ENCODE data around the gene NEDD4L.

Gene NEDD4L

DNA sequence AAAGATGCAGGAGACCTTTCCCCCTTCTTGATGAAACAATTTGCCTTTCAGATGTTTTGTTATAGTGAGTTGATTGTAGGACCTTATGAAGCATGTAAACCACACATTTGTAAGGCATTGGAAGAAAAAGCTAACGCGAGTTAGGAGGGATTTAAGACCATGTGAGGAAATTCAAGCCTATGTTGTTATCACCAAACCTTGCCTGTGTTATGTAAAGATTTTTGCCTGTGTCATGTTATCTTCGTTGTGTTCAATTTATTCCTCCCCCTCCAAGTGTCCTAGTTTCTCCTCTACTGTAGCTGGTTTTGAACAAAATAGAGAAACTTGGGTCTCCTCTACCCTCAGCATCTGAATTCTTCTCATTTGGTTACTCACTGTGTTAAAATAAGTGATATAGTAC lies 173.0 kb downstream of the NEDD4L start:
- FAIRE-seq, result no peak

DNA sequence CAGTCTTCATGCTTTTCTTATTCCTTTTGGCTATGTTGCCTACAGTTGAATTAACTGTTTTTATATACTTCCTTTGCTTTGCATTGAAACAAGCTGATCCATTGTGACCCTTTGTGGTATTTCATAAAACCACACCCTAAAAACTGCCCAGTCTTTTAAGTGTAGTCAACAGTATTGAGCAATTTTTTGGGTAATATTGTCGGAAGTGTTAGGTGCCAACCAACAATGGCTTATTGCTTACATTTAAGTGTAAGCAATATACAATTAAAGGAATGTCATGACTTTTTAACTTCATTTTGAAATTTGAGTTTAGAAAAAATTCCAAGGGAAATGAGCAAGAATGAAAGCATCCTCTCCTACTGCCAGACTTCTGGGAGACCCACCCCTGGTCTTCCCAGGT lies 174.1 kb downstream of the NEDD4L start:
- FAIRE-seq, result no peak

DNA sequence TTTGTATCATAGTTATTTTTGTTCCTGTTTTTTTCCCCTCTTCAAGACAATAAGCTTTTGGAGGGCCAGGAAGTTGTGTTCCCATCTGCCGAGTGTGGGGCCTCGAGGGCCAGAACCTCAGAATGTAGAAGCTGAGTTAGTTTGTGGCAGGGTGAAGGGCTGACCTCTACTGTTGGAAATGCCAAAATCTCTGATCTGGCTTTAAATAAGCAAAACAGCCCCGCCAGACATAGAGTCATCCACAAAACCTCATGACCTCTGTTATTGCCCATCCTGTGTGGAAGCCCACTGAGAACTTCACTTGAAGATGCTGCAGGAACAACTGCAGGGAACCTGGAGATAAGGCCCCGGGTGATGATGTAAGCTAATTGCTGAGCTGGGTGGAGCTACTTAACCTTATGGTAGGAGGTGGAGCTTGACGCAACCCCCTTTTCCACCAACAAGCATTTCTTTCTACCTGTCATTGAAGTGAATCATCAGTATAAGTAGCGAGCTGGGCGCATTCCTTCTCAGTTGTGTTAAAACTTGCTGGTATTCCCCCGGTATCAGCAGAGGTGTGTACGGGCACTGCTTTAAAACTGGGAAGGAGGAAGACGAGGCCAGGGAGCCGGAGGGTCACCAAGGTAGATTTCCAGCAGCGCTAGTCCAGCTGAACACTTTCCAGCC lies 177.2 kb downstream of the NEDD4L start:
- no peak for FAIRE-seq

DNA sequence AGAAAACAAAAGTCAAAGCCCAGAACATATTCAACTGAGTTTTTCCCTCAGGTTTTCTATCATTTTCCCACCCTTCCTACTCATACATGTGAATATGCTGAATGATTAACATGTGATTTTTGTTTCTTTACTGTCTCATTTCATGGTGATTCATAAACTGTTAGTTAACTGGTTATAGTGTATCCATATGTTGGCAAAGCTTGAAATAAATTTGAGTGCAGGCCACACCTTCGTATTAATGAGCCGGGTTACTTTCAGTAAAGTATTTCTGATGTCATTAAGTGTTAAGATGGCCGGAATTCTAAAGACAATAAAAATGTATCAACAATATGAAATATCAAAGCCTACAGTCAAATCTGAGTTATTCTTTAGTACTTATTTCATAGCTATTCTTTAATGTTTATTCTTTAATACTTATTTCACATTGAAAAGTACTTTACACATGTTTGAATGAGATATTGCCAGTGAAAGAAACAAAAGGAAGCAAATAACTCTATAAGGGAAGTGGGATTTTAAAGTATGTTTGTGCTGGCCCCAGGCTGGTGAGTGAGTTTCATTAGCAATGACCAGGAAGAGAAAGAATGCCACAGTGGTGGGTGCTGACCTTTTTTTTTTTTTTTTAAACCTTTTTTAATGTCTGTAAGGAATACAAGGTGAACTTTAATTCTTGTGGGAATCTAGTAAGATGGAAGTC lies 178.6 kb downstream of the NEDD4L start:
- no peak for FAIRE-seq

DNA sequence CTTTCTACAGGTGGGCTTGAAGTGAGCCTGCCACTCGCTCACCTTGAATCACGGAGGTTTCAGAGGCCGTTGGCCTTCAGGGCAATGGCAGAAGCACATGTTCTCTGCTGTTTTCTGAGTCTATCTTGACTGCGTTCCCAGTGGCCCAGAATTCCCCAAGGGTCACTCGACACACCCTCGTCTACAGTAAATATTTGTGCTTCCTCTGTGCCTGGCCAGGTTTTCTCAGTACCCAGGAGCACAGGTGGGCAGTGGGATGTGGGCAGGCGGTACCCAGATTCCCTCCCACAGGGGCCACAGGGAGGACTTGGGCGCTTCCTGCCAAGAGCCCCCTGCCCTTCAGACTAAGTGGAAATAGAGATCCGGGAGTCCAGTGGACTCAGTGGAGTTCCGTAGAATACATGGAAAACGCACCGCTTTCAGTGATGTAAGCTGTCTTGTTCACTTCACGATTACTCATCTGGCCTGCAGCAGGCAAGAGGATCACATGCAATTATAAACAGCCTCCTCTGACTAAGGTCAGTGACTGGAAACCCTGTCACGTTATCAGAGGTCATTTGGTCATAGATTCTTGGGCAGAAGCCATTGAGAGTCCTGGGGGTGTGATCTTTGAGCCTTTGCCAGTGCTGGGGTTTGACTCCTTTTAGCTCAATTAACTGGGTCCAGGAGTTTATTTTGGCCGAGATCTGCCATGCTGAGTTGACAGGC lies 179.8 kb downstream of the NEDD4L start:
- FAIRE-seq, result no peak

DNA sequence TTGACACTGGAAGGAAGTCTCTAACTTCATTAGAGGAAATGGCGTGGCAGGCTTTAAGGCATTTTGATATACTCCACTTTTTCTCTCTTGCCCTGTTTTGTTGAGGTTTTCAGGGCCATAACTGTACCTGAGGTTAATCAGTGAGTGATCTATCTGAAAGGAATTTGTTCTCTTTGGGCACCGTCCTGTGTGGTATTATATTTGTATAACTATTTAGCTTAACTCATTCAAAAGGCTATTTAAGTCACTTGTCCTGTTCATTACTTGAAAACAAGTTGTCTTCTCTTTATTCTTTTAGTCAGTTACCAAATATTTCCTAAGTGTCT lies 180.4 kb downstream of the NEDD4L start:
- no peak for FAIRE-seq

DNA sequence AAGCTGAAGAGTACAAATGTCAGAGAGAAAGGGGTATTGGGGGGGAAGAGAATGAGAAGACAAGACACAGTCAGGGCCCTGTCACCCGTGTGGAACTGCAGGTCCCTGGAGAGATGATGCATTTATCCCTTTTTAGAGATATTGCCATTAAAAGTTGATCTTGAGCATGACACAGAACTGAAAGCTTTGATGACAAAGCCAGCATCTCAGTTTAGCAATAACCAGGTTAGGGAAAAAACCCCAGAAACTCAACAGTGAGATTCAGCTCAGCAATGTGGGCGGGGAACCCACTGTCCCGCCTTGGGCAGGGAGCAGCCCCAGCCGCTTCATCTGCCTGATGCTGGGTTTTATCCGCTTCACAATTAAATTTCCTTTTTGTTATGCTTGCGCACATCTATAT lies 181.1 kb downstream of the NEDD4L start:
- FAIRE-seq, result no peak

DNA sequence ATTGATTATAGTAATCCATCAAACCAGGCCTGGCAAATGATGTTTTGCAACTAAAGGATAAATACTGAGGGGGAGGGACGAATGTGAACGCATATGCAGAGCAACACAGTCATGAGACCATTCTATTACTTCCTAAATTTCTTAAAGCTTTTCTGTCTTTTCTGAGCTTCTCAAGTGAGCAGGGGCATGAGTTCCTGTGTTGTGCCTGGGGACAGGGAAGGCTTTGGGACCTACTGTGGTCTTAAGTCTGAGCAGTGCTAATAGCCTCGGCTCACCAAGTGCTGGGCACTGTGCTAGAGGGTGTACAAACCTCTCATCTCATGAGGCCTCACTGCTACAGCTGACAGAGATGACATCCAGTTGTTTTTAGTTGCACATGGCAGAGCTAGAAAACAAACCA lies 182.4 kb downstream of the NEDD4L start:
- FAIRE-seq, result no peak

DNA sequence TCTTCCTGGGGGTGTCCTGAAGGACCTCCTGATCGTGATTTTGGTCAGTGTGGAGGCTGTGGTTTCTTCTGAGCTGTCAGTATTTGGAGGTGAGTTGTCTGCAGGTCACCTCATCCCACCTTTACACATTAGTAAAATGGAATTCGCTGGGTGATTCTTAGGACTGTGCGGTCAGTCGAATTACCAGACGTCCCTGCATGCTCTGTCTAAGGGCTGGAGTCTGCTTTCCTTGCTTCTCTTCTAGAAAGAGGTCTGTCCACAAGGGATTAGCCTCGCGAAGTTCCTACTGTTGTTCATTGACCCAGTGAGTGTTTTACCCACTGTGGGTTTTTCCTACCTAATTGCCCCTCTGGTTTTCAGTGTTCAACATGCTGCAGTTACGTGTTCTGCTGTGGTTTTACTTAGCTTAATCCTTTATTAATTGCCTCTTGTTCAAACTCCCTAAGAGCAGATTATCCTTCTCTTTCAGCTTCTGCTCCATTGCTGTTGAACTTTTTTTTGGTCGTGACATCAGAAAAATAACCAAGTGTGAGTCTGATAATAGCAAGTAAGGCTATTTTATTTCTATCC lies 183.4 kb downstream of the NEDD4L start:
- FAIRE-seq, result no peak

DNA sequence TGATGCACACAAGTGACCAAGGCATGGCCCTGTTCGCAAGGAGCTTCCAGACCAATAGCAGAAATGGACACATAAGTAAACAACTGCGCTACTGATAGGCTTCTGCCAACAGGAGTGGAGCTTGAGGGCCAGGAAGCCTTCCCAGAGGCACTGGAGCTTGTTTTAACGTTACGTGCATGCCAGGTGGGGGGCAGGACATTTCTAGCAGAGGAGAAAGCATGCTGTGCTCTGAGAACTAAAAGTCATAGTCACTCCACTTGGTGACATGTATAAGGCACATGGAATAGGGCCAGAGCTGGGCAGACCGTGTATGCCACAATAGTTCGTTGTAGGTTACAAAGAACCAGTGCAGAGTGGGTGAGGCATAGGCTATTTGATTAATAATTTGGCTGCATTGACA lies 184.2 kb downstream of the NEDD4L start:
- FAIRE-seq, result no peak

DNA sequence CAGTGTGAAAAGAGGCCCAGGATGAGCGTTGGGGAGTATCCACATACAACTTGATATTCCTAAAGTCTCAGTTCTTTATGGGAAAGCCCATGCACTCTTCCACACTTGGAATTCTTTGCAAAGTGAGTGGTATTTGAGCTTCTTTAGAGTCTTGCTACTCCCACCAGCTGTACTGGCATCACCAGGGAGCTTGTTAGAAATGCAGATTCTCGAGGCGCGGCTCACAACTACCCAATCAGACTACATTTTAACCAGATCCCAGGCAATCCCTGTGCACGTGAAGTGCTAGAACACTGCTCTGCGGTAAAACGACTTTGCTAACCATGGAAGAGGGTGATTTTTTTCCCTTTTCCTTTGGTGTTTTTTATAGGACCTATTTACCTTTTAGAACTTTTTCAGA lies 184.7 kb downstream of the NEDD4L start:
- FAIRE-seq, result no peak

DNA sequence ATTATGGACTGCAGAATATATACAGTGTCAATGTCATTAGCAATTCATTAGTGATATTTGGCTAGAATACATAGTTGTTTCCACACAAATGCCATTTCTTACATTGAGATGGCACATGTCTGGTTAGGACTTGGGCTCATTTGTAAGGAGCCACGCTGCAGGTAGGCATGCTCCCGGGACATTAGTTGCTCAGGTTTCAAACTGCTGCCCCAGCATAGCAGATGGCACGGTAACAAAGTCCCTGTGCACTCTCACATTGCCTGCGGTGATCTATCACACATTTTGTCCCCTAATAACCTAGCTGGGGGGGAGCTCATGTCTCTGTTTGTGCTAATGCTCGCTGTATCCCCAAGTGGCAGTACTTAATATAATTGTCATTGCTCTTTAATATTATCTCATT lies 185.1 kb downstream of the NEDD4L start:
- no peak for FAIRE-seq

DNA sequence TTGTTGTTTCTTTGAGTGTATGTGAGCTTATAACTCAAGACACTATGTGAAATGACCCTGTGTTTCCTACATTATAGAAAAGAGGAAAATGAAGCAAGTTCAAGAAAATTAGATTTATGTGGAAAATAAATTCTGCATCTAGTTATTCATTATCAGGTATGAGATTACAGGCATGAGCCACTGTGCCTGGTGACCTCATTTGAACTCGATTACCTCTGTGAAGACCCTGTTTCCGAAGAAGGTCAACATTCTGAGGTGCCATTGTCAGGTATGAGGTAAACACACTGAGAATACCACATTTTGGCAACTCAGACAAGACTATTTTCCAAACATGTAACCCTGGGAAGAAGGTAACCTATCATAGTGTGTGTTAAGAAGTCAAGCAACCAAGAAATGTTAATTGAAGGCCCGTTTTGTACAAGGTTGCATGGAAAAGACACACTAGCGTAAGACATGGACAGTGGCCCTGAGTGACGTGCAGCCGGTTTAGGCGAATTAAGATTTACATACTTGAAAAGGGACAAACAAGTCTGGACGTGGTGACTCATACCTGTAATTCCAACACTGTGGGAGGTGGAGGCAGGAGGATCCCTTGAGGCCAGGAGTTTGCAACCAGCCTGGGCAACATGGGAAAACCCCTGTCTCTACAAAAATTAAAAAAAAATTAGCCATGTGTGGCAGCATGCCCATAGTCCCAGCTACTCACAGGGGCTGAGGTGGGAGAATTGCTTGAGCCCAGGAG lies 186.6 kb downstream of the NEDD4L start:
- FAIRE-seq, result no peak

DNA sequence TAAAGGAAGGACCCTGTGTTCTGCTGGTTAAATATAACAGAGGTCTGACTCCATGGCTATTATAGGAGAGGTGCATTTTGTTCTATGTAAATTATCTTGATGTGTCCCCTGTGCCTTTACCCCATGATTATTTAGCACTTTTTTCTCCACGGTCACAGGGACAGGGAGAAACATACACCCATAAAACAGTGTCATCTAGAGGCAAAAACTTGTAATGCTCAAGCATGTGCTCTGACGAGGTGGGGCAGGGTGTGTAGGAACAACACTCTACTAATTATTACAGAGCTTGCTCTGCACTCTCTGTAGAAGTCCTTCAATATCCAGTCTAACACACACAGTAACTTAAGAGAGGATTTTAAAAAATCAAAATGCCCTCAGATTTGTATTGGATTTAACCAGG lies 187.9 kb downstream of the NEDD4L start:
- no peak for FAIRE-seq

DNA sequence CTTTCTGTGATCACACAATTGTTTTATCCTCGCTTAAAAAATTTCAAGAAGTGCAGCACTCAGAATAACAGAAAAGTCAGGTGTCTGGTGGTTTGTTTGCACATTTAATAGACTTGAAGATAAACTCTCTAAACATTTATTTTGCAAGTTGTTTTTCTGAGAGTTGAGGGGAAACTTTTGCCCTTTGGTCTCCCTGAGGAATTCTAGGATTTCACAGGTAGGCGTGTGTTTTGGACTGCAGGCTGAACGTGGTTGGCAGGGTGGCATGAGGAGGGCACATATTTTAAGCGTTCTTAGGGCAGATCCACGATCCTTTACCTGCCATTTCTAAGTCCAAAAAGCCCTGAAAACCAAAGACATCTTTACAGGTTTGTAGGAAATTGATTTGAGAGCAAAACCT lies 188.6 kb downstream of the NEDD4L start:
- FAIRE-seq, result no peak

DNA sequence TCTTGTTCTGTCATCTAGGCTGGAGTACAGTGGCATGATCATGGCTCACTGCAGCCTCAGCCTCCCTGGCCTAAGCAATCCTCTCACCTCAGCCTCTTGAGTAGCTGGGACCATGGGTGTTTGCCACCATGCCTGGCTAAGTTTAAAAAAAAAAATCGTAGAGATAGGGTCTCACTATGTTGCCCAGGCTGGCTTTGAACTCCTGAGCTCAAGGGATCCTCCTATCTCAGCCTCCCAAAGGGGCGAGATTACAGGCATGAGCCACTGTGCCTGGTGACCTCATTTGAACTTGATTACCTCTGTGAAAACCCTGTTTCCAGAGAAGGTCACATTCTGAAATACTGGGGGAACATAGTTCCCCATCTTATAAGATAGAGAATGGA lies 190.3 kb downstream of the NEDD4L start:
- no peak for FAIRE-seq

DNA sequence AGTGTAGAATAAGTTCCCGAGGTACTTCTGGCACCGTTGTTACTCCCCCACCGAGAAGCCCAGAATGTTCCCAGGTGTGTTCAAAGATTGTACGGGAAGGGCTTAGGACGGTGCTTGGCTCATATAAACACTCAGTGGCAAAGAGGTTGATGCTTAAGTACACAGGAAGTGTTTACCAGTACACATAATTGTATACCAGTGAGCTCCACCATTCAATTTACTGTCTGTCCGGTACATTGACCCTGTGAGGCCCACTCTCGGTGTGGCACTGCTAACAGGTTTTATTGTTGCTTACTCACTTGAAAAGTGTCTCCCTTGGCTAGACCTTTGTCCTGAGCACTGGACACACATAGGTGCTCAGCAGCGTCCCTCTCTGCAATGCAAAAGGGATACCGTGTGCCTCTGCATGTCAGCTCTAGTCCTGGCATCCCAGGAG lies 191.0 kb downstream of the NEDD4L start:
- no peak for FAIRE-seq

DNA sequence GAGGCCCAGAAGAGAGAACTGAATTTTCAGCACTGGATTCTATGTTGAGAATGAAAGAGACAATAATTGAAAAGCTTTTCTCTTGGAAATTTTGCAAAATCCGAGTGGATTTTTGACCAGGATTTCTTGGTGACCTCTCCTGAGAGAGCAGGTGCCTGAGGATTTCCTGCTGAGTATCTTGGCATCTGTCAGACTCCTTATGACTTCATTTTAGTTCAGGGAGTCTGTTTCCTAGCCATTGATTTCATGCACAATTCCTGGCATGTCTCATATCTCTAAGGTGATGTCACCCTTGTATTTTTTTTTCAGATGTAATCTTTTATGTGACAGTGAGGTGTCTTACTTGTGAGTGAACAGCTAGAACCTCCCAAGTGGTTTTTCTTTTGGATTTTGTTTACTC lies 195.9 kb downstream of the NEDD4L start:
- FAIRE-seq, result no peak

DNA sequence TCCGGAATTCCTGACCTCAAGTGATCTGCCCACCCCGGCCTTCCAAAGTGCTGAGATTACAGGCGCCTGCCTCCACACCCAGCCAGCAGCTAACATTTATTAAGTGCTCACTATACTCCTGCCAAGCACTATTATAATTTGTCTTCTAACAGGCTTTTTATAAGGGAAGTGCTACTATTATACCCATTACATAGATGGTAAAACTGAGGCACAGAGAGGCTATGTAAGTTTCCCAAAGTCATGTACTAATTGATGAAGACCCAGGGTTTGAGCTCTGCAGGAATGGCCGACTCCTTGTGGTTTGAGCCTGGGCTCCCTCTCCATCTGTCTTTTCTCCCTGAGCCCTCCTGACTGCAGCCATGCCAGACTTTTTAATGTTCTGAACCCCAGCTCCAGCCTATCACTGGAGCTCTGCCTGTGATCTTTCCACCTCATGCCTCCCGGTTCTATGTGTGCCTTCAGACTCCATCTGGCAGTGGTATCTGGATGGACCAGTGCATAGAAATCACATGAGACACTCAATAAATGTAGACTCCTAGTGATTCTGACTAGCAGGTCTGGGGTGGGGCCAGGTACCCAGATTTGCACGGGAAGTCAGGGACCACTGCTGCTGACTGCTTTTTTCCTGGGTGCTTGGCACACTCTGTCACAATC lies 197.1 kb downstream of the NEDD4L start:
- no peak for FAIRE-seq

DNA sequence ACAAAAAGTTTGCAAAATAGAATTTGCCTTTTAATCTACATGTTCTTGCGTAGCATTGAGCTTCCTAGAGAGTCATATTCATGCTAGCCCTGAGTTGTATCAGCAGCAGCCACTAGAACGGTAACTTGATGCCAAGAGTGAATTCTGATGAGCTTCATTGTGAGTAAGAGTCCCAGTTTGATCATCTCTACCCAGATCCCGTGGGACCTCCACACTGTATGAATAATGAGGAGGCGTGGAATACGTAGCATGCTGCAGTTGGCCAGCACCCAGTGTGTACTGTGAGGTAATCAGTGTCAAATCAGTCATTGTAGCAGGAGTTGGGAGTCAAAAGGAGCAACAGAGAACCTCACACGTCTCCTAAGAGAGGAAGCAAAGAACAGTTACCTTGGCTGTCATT lies 197.9 kb downstream of the NEDD4L start:
- no peak for FAIRE-seq

DNA sequence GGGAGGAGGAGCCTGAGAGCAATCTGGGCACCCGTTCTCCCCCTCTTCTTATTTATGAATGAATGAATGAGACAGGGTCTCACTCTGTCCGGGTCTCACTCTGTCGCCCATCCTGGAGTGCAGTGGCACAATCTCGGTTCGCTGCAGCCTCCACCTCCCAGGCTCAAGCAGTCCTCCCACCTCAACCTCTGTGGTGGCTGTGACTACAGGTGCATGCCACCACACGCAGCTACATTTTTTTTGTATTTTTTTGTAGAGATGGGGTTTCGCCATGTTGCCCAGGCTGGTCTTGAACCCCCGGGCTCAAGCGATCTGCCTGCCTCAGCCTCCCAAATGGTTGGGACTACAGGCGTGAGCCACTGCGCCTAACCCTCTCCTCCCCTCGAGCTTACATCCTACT lies 198.4 kb downstream of the NEDD4L start:
- no peak for FAIRE-seq

DNA sequence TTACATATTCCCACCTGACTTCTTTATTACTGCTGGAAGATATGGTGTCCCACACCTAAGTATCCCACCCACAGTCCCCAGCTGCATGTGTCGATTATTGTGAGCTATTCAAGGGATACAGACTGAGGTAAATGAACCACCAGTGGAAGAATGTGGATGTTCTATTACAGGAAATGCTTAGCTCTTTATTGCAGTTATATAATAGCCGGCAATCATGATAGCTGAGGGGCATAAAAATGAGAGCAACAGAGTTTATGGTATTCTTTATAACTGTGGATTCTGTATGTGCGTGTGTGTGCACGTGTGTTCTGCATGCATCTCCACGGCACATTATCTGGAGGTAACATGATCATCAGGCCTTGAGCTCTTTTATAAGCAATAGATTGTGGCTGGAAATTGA lies 198.9 kb downstream of the NEDD4L start:
- no peak for FAIRE-seq

DNA sequence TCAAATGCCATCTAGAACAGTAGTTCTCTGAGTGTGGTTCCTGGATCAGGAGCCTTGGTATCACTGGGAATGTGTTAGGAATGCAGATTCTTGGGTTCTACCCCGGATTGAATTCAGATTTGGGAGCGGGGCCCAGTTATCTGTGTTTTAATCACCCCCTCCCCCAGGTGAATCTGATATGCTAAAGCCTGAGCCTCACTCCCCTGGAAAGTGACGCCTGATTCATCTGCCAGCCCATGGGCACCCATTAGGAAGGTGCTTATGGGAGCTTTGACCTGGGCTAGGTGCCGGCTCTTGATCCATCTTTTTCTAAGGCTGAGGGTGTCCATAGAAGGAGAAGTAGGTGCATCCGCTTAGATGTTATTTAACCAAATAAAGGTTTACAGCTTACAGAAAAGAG lies 199.4 kb downstream of the NEDD4L start:
- FAIRE-seq, result no peak

All from TTC549 (cell line).